CD14-positive monocyte (primary cell): ENCODE results near the gene LMTK2. TPM values are rescaled to one million over a fixed set of nuclear protein-coding genes. Genes with fewer than 3 reads are reported as not detected.

Experiments
- DNase-seq, 3 donors: peaks; one replicate each; pipeline ENCODE4 v3.0.0-alpha.2; 2011 to 2022
- H2AFZ ChIP-seq: 2 replicates; pipeline ENCODE4 v1.6.0; 2012; ENCODE audit warnings: mild to moderate bottlenecking, low read depth, low read length, inconsistent platforms; ENCODE audit not compliant: insufficient read depth, poor library complexity, severe bottlenecking
- H3K27ac ChIP-seq, 2 donors: 1 replicate in 1 of 2; 2 replicates in 1 of 2; pipeline ENCODE4 v1.5.1; 2012 to 2013; ENCODE audit warnings: low read length in 2 of 2, control low read depth in 1 of 2, inconsistent platforms in 1 of 2, low read depth in 1 of 2, mild to moderate bottlenecking in 1 of 2
- H3K27me3 ChIP-seq, 2 donors: one replicate each; pipeline versions ENCODE4 v1.6.0 to v1.6.1; 2011 to 2013; ENCODE audit warnings: low read length in 2 of 2; ENCODE audit not compliant: control insufficient read depth in 2 of 2, insufficient read depth in 2 of 2
- H3K36me3 ChIP-seq, 2 donors: replicated peaks in 1 of 2; 1 replicate in 1 of 2; 2 replicates in 1 of 2; pipeline versions ENCODE4 v1.5.1 to v1.6.1; 2012 to 2013; ENCODE audit warnings: low read length in 2 of 2, control low read depth in 1 of 2, inconsistent platforms in 1 of 2, mild to moderate bottlenecking in 1 of 2; ENCODE audit not compliant: insufficient read depth in 2 of 2, control insufficient read depth in 1 of 2
- H3K4me1 ChIP-seq, 2 donors: 1 replicate in 1 of 2; 2 replicates in 1 of 2; pipeline versions ENCODE4 v1.5.1 to v1.6.1; 2012 to 2013; ENCODE audit warnings: low read length in 2 of 2, control low read depth in 1 of 2, inconsistent platforms in 1 of 2, mild to moderate bottlenecking in 1 of 2, moderate library complexity in 1 of 2; ENCODE audit not compliant: insufficient read depth in 2 of 2, control insufficient read depth in 1 of 2
- H3K4me2 ChIP-seq: replicated peaks from 2 replicates; pipeline ENCODE3; 2012; ENCODE audit warnings: low read length, moderate library complexity, mild to moderate bottlenecking; ENCODE audit not compliant: poor library complexity, severe bottlenecking; ENCODE audit errors: extremely low read depth
- H3K4me3 ChIP-seq, 3 experiments: fragments of 200-600 bp in 1 of 3; sonication (generic) in 1 of 3; replicated peaks in 1 of 3; 1 replicate in 2 of 3; 2 replicates in 1 of 3; pipeline ENCODE4 v1.5.1; 2011 to 2013; ENCODE audit warnings: low read length in 3 of 3, mild to moderate bottlenecking in 3 of 3, control low read depth in 2 of 3, low read depth in 2 of 3, inconsistent platforms in 1 of 3, moderate library complexity in 1 of 3
- H3K79me2 ChIP-seq: 2 replicates; pipeline ENCODE4 v1.6.0; 2012; ENCODE audit warnings: mild to moderate bottlenecking, control low read depth, inconsistent platforms, low read length, moderate library complexity; ENCODE audit not compliant: insufficient read depth
- H3K9ac ChIP-seq: 2 replicates; pipeline ENCODE4 v1.6.0; 2017; ENCODE audit warnings: low read length, mild to moderate bottlenecking; ENCODE audit not compliant: insufficient read depth, poor library complexity, severe bottlenecking
- H3K9me3 ChIP-seq, 2 donors: replicated peaks in 1 of 2; 1 replicate in 1 of 2; 2 replicates in 1 of 2; pipeline versions ENCODE4 v1.5.1 to v1.6.1; 2012 to 2013; ENCODE audit warnings: low read length in 2 of 2, control low read depth in 1 of 2; ENCODE audit not compliant: control insufficient read depth in 1 of 2, insufficient read depth in 1 of 2
- H4K20me1 ChIP-seq: 2 replicates; pipeline ENCODE4 v1.6.0; 2012; ENCODE audit warnings: mild to moderate bottlenecking, low read length, control low read depth, moderate library complexity; ENCODE audit not compliant: insufficient read depth
- H3K27ac Mint-ChIP-seq, 7 donors: one replicate each; pipeline ENCODE4 v1.8.0; 2020; ENCODE audit warnings: mild to moderate bottlenecking in 7 of 7, mixed read lengths in 7 of 7, moderate library complexity in 6 of 7, inconsistent platforms in 2 of 7
- H3K27me3 Mint-ChIP-seq, 3 donors: one replicate each; pipeline ENCODE4 v1.8.0; 2021 to 2022; ENCODE audit warnings: low read depth in 3 of 3, mild to moderate bottlenecking in 3 of 3, mixed read lengths in 3 of 3, moderate library complexity in 3 of 3, inconsistent platforms in 1 of 3
- H3K36me3 Mint-ChIP-seq, 2 donors: one replicate each; pipeline ENCODE4 v1.8.0; 2020; ENCODE audit warnings: mixed read lengths in 2 of 2, inconsistent platforms in 1 of 2, mild to moderate bottlenecking in 1 of 2
- H3K4me1 Mint-ChIP-seq: one replicate; pipeline ENCODE4 v1.8.0; 2020; ENCODE audit warnings: mild to moderate bottlenecking, mixed read lengths
- H3K4me3 Mint-ChIP-seq, 2 donors: one replicate each; pipeline ENCODE4 v1.8.0; 2020; ENCODE audit warnings: mild to moderate bottlenecking in 2 of 2, mixed read lengths in 2 of 2, moderate library complexity in 1 of 2
- H3K9me3 Mint-ChIP-seq, 7 donors: one replicate each; pipeline ENCODE4 v1.8.0; 2020 to 2022; ENCODE audit warnings: mixed read lengths in 7 of 7, mild to moderate bottlenecking in 6 of 7, moderate library complexity in 6 of 7, inconsistent platforms in 2 of 7
- WGBS: methylation state at CpG from one replicate; pipeline ENCODE4 v1.1.5; 2013; ENCODE audit warnings: missing lambda C conversion rate; ENCODE audit not compliant: insufficient coverage; 5-methylcytosine and 5-hydroxymethylcytosine counted together
- intact Hi-C, 2 donors: fragments of 100-400 bp; cut with micrococcal nuclease; formaldehyde crosslinking; loops; one replicate each; pipeline versions ENCODE4 v1.15.0 to v1.15.1; 2023
- polyA plus RNA-seq, 3 donors: library from polyadenylated mRNA; depleted of rRNA in 1 of 3; unstranded in 2 of 3; stranded (reverse) in 1 of 3; fragments of 300-500 nt in 2 of 3; fragments of >200 nt in 1 of 3; fragmentation: Illumina TruSeq in 2 of 3; gene quantifications; 1 replicate in 2 of 3; 2 replicates in 1 of 3; pipeline ENCODE4 v1.2.3, GENCODE V29; 2012 to 2021
- TF ChIP-seq, protein P1 (sequence below): fragments of 200-600 bp; IDR thresholded peaks from one replicate; pipeline ENCODE4 v1.8.0; 2022; ENCODE audit warnings: antibody characterized with exemption, mild to moderate bottlenecking

Gene LMTK2
- polyA plus RNA-seq, 3 donors = 1.7 to 9.2 (median 1.8) TPM

- peaks cover 41 to 80% of the 10 kb centered on the region in 2 donors for H3K36me3 Mint-ChIP-seq
- TF ChIP-seq, protein P1, sequence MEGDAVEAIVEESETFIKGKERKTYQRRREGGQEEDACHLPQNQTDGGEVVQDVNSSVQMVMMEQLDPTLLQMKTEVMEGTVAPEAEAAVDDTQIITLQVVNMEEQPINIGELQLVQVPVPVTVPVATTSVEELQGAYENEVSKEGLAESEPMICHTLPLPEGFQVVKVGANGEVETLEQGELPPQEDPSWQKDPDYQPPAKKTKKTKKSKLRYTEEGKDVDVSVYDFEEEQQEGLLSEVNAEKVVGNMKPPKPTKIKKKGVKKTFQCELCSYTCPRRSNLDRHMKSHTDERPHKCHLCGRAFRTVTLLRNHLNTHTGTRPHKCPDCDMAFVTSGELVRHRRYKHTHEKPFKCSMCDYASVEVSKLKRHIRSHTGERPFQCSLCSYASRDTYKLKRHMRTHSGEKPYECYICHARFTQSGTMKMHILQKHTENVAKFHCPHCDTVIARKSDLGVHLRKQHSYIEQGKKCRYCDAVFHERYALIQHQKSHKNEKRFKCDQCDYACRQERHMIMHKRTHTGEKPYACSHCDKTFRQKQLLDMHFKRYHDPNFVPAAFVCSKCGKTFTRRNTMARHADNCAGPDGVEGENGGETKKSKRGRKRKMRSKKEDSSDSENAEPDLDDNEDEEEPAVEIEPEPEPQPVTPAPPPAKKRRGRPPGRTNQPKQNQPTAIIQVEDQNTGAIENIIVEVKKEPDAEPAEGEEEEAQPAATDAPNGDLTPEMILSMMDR = no peak
- H3K4me3 Mint-ChIP-seq = no peak overlapping the region
- 96% methylated on average over 17 of the region's 18 CpGs for WGBS
- peaks cover 1 to 2% (median 2%) of the 10 kb centered on the region in 3 donors for H3K27me3 Mint-ChIP-seq
- no peak overlapping the region for H3K4me2 ChIP-seq
- no peak overlapping the region for H3K27ac Mint-ChIP-seq
- no peak overlapping the region for H3K27ac ChIP-seq
- H3K4me1 ChIP-seq = no peaks in the 10 kb centered on the region
- no peaks in the 10 kb centered on the region for H3K9me3 ChIP-seq
- intact Hi-C loops = no loop called here
- no peaks in the 10 kb centered on the region for H3K9me3 Mint-ChIP-seq
- H3K36me3 ChIP-seq = peaks cover 64 to 84% of the 10 kb centered on the region in 2 donors
- no peak overlapping the region for H3K9ac ChIP-seq
- no peak overlapping the region for H3K4me3 ChIP-seq
- no peak for DNase-seq
- H2AFZ ChIP-seq = no peak overlapping the region
- no peaks in the 10 kb centered on the region for H3K79me2 ChIP-seq
- no peaks in the 10 kb centered on the region for H3K27me3 ChIP-seq
- H4K20me1 ChIP-seq = no peaks in the 10 kb centered on the region
- H3K4me1 Mint-ChIP-seq = no peaks in the 10 kb centered on the region
These were observed 121.3 kb downstream of the LMTK2 start for GRCh38 chr7:98227939-98228338.

GRCh38 chr7:98228801-98229200 is 122.1 kb downstream of the LMTK2 start:
- Histone ChIP-seq H3K4me3 (no peak overlapping the region), H3K9me3 (no peaks in the 10 kb centered on the region), H3K36me3 (peaks cover 65 to 92% of the 10 kb centered on the region in 2 donors), H3K27ac (no peak overlapping the region), H3K79me2 (no peaks in the 10 kb centered on the region), H4K20me1 (no peaks in the 10 kb centered on the region), H3K27me3 (no peaks in the 10 kb centered on the region), H3K4me1 (no peaks in the 10 kb centered on the region), H3K4me2 (no peak overlapping the region), H2AFZ (no peak overlapping the region), H3K9ac (no peak overlapping the region)
- H3K9me3 Mint-ChIP-seq = no peaks in the 10 kb centered on the region
- TF ChIP-seq, protein P1 = no peak
- no peak overlapping the region for H3K27ac Mint-ChIP-seq
- 96% methylated on average over 13 of the region's 16 CpGs for WGBS
- DNase-seq = no peak
- H3K36me3 Mint-ChIP-seq = peaks cover 44 to 81% of the 10 kb centered on the region in 2 donors
- peaks cover 0 to 2% (median 1%) of the 10 kb centered on the region in 3 donors for H3K27me3 Mint-ChIP-seq
- H3K4me1 Mint-ChIP-seq = no peaks in the 10 kb centered on the region
- intact Hi-C loops = no loop called here
- H3K4me3 Mint-ChIP-seq = no peak overlapping the region
